Measurements from ENCODE around the gene RALA.

The RALA gene

DNA sequence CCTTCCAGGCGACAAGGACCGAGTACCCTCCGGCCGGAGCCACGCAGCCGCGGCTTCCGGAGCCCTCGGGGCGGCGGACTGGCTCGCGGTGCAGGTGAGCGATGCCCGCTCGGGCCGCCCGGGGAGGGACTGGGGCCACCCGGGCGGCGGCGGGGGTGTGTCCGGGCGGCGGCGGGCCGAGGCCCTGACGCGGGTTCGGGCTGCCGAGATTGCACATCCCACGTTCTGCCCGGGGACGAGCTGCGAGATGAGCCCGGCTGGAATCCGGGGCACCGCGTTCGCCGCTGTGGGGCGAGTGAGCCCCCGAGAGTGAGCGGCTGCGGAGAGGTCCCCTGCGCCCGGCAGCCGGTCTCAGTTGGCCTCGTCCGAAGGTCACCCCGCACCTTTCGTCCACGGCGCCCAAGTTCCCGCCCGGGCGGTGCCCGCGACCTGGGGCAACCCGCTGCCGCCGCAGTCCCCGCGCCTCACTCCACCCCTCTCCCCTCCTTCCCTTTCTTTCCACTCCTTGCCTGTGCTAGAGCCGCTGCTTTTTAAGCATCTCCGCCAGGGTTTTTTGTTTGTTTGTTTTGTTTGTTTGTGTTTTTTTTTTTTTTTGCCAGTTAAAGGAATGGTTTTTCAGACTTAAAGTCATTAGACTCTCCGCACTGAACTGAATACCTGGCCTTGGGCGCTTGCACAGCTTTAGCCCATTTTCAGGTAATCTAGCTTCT, 515 bp downstream of the RALA start:
- Mint-ChIP-seq H3K4me1 (peaks cover 33% of the 10 kb centered on the region), H3K4me3 (peak overlapping the region; percentile 94), H3K36me3 (no peaks in the 10 kb centered on the region), H3K9me3 (no peaks in the 10 kb centered on the region), H3K27ac (peak overlapping the region; percentile 95)
- no peak for DNase-seq (ENCODE audit: low spot score in 2 of 2)
- ATAC-seq, result peak; percentile 77

DNA sequence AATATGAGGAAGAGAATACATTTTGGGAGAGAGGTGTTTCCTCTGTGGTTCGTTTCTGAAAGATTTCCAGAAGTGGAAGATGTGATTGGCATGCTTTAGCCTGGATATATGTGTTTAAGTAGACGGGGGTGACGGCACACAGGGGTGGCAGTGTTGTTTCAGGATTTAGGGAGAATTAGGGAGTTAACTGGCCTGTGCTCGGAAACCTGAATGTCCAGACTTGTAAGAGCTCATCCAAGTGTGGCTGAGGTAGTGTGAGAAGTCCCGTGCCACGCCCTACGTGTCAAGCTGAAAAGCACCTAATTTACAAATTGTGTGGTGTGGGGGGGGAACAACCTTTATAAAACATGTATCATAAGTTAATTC, 1.1 kb downstream of the RALA start:
- DNase-seq (ENCODE audit: low spot score in 2 of 2) (no peak), ATAC-seq (no peak)
- Mint-ChIP-seq H3K4me3 (peak overlapping the region; percentile 94), H3K36me3 (no peaks in the 10 kb centered on the region), H3K4me1 (peaks cover 33% of the 10 kb centered on the region), H3K27ac (peak overlapping the region; percentile 95), H3K9me3 (no peaks in the 10 kb centered on the region)

DNA sequence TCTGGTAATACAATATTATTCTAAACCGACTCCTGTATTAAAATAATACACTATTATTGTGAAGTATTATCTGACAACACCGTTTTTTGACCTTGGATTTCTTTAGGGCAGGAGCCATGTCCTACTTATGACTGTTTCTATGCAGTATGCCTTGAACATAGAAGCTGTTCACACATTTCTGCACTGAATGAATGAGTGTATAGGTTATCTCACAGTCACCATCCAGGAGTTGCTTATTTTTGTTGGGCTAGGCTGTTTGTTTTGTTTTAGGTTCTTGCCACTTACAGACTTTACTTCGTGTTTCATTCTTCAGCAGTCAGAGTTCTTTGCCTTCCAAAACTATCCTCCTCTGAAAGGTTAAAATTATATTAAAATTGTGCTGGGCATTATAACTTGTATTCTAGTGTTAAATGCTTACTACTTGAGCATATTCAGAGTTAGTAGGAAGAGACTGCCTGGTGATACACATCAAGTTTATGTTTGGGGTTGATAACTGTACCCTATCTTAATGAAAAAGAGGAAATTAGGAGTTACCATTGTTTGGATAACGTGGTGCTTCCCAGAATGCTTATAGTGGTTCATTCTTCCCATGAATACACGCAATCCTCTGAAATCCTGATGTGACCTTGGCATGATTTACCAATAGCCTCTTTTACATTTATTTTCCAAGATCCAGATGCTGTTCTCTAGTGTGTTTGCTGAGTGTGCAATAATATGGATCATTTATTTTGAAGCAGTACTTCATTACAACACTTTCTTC, 1.7 kb downstream of the RALA start:
- no peaks in the 10 kb centered on the region for H3K9me3 Mint-ChIP-seq
- DNase-seq (ENCODE audit: low spot score in 2 of 2) (no peak), ATAC-seq (no peak)
- H3K4me1 Mint-ChIP-seq, result peaks cover 33% of the 10 kb centered on the region
- H3K27ac Mint-ChIP-seq, result peak overlapping the region; percentile 95
- H3K4me3 Mint-ChIP-seq, result peak overlapping the region; percentile 94
- H3K36me3 Mint-ChIP-seq, result peaks cover 4% of the 10 kb centered on the region

DNA sequence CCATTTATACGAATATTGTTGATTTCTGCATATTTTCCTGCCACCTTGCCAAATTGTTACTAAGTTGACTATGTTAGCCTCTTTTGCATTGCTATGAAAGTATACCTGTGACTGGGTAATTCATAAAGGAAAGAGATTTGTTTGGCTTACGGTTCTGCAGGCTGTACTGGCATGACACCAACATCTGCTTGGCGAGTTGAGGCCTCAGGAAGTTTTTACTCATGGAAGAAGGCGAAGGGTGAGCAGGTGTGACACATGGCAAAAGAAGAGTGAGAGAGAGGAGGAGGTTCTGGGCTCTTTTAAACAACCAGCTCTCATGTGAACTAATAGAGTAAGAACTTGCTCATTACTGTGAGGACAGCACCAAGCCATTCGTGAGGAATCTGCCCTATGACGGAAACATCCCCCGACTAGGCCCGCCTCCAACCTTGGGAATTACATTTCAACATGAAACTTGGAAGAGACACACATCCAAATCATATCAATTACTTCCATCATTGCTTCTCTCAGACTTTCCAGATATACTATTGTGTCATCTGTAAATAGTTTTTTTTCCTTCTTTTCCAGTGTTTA, 8.4 kb downstream of the RALA start:
- Mint-ChIP-seq H3K27ac (no peak overlapping the region), H3K36me3 (peaks cover 38% of the 10 kb centered on the region), H3K4me3 (no peak overlapping the region), H3K9me3 (no peaks in the 10 kb centered on the region), H3K4me1 (peaks cover 54% of the 10 kb centered on the region)
- no peak for DNase-seq (ENCODE audit: low spot score in 2 of 2)
- ATAC-seq, result no peak

DNA sequence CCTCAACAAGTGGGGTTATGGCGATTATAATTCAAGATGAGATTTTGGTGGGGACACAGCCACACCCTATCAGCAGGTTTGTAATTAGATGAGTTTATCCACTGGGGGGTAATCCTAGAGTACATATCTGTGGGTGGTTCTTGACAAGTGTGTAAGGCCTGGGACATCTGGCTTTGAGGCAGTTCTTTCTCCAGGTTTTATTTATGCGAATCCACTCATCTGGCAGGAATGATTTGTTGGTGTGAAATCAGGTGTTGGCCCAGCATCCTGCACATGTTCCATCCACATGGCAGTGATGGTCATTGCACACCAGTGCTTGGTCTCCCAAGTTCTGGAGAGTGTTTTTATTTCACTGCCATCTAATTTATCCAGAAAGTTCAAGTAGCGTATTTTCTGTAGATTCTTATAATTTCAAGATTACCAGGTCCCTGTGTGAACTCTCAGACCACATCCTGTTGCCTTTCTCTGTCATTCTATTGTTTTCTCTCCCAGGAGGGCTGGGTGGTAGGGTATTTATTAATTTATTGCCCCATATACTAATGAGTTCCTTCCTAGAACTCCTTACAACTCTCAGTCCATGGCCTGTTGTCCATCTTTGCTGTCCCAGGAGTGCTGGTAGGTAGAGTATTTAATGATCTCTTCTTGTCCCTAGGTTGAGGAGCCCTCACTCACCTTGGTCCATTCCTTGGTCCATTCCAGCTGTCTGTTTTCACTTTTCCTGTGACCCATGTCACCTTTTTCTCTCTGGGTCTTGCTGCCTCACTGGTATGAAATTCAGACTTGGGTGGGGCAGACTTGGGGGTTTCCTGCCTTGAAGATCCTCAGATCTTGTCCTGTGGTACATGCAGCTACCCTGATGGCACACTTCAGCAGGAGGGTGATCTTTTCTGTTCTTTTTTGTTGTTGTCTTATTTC, 10.4 kb downstream of the RALA start:
- Mint-ChIP-seq H3K9me3 (no peaks in the 10 kb centered on the region), H3K36me3 (peaks cover 38% of the 10 kb centered on the region), H3K27ac (peak overlapping the region; percentile 89), H3K4me3 (peak overlapping the region; percentile 31), H3K4me1 (peaks cover 61% of the 10 kb centered on the region)
- no peak for DNase-seq (ENCODE audit: low spot score in 2 of 2)
- ATAC-seq, result peak; percentile 60

DNA sequence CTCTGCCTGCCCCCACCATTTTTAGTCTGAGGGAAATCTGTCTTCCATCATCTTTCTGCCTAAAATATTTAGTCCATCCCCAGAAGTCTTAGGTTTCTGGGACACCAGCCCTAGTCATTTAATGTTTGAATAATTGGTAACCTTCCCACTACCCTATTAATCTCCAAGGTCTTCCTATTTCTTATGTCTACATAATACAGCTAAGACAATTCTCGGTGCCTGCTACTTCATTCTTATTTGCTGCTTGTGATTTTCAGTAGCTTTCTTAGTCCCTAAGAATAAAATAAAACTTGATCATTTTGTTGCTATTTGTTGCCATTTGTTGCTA, 11.1 kb downstream of the RALA start:
- H3K9me3 Mint-ChIP-seq, result no peaks in the 10 kb centered on the region
- H3K27ac Mint-ChIP-seq, result peak overlapping the region; percentile 89
- peaks cover 38% of the 10 kb centered on the region for H3K36me3 Mint-ChIP-seq
- peaks cover 64% of the 10 kb centered on the region for H3K4me1 Mint-ChIP-seq
- no peak for ATAC-seq
- no peak for DNase-seq (ENCODE audit: low spot score in 2 of 2)
- peak overlapping the region; percentile 31 for H3K4me3 Mint-ChIP-seq

DNA sequence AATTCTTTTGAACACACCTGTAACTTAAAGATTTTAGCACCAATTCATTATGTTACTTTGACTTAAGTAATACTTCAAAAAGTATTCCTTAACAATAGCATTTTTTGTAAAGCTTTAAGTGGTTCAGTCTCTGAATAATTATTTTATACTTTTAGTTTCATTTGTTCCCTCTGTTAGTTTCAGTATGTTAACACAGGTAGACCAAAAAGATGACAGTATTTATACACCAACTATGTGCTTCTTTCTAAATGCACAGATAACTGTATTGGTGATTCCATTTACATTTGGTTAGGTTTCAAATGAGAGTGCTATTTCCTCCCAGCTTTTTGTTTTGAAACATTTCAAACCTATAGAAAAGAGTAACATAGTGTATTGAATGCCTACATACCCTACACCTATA, 14.0 kb downstream of the RALA start:
- Mint-ChIP-seq H3K4me1 (peaks cover 82% of the 10 kb centered on the region), H3K27ac (no peak overlapping the region), H3K9me3 (no peaks in the 10 kb centered on the region), H3K4me3 (no peak overlapping the region), H3K36me3 (peaks cover 11% of the 10 kb centered on the region)
- DNase-seq (ENCODE audit: low spot score in 2 of 2) (no peak), ATAC-seq (no peak)

DNA sequence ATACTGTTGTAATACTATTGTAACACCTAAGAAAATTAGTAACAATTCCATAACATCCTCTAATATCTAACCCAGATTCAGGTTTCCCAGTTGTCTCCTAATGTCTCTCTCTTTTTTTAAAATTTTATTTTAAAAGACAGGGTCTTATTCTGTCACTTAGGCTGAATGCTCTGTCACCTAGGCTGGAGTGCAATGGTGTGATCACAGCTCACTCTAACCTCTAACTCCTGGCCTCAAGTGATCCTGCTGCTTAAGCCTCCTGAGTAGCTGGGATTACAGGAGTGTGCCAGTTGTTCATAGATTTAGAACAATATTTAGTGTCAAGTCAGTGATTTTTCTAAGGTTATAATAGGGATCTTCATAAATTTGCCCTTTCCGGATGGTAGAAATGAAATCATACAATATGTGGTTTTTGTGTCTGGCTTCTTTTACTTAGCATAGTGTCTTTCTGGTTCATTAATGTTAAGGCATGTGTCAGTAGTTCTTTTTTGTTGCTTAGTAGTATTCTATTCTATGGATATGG, 14.7 kb downstream of the RALA start:
- DNase-seq (ENCODE audit: low spot score in 2 of 2) (no peak), ATAC-seq (no peak)
- H3K27ac Mint-ChIP-seq, result peak overlapping the region; percentile 24
- H3K9me3 Mint-ChIP-seq, result no peaks in the 10 kb centered on the region
- H3K36me3 Mint-ChIP-seq, result peaks cover 9% of the 10 kb centered on the region
- no peak overlapping the region for H3K4me3 Mint-ChIP-seq
- peaks cover 83% of the 10 kb centered on the region for H3K4me1 Mint-ChIP-seq

DNA sequence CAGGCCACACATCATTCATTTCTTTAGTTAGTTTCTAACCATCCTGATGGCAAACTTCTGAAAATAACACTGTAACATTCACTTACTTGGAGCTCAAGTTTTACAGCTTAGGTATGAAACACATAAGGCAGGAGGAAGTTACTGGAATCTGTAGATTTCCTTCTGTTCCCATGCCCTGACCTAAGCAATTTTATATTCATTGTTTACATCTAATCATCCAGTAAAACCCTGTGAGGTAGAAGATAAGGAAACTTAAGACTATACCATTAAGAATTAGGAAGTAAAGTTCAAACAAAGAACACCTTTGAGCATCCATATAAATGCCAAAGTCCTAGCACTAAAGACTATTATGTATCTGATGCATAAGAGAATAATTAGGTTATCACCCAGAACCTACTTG, 19.5 kb downstream of the RALA start:
- Mint-ChIP-seq H3K4me1 (peaks cover 55% of the 10 kb centered on the region), H3K27ac (no peak overlapping the region), H3K4me3 (no peak overlapping the region), H3K9me3 (no peaks in the 10 kb centered on the region), H3K36me3 (no peaks in the 10 kb centered on the region)
- DNase-seq (ENCODE audit: low spot score in 2 of 2), result no peak
- ATAC-seq, result no peak

DNA sequence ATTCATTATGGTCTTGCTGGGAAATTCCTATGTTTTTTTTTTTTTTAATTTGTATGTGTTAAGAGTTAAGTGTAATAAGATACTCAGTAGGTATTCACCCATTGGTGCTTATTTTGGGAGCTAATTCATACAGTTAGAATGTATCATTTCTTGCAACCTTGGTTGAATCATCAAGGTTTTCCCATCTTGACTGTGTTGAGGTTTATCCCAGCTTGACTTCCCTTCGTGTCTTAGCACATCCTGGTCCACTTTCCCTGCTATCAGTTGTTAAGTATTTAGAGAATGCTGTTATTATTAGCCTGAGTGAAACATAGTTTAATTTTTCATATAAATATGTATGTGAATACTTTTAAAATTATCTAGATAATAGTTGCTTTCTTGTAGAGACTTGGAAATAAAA, 20.8 kb downstream of the RALA start:
- H3K4me1 Mint-ChIP-seq, result peaks cover 54% of the 10 kb centered on the region
- no peak overlapping the region for H3K27ac Mint-ChIP-seq
- DNase-seq (ENCODE audit: low spot score in 2 of 2), result no peak
- ATAC-seq, result no peak
- H3K36me3 Mint-ChIP-seq, result no peaks in the 10 kb centered on the region
- no peak overlapping the region for H3K4me3 Mint-ChIP-seq
- no peaks in the 10 kb centered on the region for H3K9me3 Mint-ChIP-seq

DNA sequence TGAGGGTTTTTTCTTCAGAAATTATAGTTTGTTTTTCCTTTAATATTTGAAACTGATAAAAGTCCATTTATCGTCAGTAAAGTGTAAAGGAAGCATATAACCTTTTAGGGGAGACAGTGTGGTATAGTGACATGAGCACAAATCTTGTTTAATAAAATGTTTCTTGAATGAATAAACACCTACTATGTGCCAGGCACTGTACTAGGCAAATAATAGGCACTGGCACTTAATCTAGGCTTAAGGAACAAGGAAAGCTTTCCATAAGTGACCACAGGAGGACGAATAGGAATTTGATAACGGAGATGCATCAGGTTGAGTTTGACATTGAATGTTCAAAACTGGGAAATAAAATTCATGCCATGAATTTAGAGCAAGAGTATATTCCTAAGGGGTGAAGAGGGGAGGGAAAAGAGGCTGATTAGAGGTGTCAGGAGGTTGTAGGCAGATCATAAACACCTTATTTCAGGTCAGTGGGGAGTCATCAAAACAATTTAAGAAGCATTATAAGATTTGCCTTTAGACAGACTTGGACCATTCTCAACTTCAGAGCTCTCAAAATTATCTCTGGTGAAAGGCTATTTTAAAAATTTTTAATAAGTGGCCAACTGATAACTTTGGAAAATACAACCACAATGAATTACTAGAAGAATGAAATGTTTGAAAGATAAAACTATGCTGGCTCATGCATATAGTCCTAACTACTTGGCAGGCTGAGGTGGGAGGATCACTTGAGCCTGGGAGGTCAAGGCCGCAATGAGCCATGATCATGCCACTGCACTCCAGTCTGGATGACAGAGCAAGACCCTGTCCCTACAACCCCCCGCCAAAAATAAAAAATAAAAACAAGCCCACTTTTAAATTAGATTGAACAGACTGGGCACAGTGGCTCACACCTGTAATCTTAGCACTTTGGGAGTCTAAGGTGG, 22.4 kb downstream of the RALA start:
- Mint-ChIP-seq H3K27ac (no peak overlapping the region), H3K36me3 (no peaks in the 10 kb centered on the region), H3K4me1 (peaks cover 51% of the 10 kb centered on the region), H3K9me3 (no peaks in the 10 kb centered on the region), H3K4me3 (no peak overlapping the region)
- ATAC-seq, result no peak
- DNase-seq (ENCODE audit: low spot score in 2 of 2), result no peak

DNA sequence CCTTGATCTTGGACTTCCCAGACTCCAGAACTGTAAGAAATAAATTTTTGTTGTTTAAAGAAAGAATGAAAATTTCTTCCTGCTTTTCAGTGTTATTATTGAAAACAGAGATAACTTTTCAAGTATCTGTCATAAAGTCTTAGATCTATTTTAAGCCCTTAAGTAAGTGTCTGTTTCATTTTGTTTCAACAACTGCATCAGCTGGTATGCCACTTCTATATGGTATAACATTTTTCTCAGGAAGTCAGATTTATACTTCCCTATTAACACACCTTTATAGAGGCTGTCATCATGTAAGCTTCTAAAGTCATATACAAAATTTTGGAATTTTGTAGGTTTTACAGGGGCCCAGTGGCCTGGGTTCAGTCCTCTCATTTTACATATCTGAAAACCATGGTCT, 24.4 kb downstream of the RALA start:
- peaks cover 35% of the 10 kb centered on the region for H3K4me1 Mint-ChIP-seq
- ATAC-seq (no peak), DNase-seq (ENCODE audit: low spot score in 2 of 2) (no peak)
- no peaks in the 10 kb centered on the region for H3K36me3 Mint-ChIP-seq
- no peak overlapping the region for H3K27ac Mint-ChIP-seq
- no peaks in the 10 kb centered on the region for H3K9me3 Mint-ChIP-seq
- no peak overlapping the region for H3K4me3 Mint-ChIP-seq

DNA sequence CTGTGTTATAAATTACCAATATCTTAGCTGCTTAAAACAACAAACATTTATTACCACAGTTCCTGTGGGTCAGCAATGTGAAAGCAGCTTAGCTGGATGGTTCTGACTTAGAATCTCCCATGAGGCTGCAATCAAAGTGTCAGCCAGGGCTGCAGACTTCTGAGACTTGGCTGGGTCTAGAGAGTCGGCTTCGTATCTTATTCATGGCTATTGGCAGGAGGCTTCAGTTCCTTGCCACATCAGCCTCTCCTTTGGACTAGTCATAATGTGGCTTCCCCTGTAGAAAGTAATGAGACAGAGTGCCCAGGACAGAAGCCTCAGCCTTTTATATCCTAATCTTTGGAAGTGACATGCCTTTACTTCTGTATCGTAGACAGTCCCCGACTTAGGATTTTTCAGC, 27.3 kb downstream of the RALA start:
- peaks cover 21% of the 10 kb centered on the region for H3K4me1 Mint-ChIP-seq
- H3K36me3 Mint-ChIP-seq, result no peaks in the 10 kb centered on the region
- no peak for DNase-seq (ENCODE audit: low spot score in 2 of 2)

DNA sequence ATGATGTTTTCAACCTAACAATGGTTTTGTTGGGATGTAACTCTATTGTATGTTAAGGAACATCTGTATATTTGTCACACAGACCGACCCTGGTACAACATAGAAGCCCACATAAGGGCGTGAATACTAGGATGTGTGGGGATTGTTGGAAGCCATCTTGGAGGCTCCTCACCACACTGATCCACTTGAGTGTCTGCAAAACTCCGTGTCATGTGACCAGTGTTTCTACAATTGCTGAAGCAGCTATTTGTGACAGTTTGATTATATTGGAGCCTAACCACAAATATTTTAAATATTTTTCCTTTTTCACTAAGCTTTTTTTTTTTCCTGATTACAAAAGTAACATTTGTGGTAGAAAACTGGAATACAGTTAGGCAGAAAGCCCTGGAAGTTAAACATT, 27.9 kb downstream of the RALA start:
- Mint-ChIP-seq H3K27ac (no peak overlapping the region), H3K36me3 (no peaks in the 10 kb centered on the region), H3K4me1 (peaks cover 24% of the 10 kb centered on the region), H3K4me3 (no peak overlapping the region), H3K9me3 (no peaks in the 10 kb centered on the region)
- DNase-seq (ENCODE audit: low spot score in 2 of 2), result no peak
- no peak for ATAC-seq

More for the DNA sequence above, 27.3 kb downstream of the RALA start:
- Mint-ChIP-seq H3K9me3 (no peaks in the 10 kb centered on the region), H3K27ac (no peak overlapping the region), H3K4me3 (no peak overlapping the region)
- ATAC-seq, result no peak

All from stimulated activated effector memory CD8-positive, alpha-beta T cell treated with anti-CD3 and anti-CD28 coated beads, Interleukin-12 subunit alpha, Interleukin-12 subunit beta, amount 100 ng/mL, for 72 hours (primary cell).